ENCODE measurements around the gene ZYG11A. TPM values are rescaled to one million over a fixed set of nuclear protein-coding genes. Genes with fewer than 3 reads are reported as not detected.

Gene ZYG11A
- total RNA-seq, 4 donors from 2014 or later: not detected

- TF ChIP-seq, protein P1, sequence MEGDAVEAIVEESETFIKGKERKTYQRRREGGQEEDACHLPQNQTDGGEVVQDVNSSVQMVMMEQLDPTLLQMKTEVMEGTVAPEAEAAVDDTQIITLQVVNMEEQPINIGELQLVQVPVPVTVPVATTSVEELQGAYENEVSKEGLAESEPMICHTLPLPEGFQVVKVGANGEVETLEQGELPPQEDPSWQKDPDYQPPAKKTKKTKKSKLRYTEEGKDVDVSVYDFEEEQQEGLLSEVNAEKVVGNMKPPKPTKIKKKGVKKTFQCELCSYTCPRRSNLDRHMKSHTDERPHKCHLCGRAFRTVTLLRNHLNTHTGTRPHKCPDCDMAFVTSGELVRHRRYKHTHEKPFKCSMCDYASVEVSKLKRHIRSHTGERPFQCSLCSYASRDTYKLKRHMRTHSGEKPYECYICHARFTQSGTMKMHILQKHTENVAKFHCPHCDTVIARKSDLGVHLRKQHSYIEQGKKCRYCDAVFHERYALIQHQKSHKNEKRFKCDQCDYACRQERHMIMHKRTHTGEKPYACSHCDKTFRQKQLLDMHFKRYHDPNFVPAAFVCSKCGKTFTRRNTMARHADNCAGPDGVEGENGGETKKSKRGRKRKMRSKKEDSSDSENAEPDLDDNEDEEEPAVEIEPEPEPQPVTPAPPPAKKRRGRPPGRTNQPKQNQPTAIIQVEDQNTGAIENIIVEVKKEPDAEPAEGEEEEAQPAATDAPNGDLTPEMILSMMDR (IDR thresholded peaks at IDR 0.05 in 4 of 5, conservative IDR thresholded peaks at IDR 0.05 in 1 of 5): no peak
- no peak for TF ChIP-seq POLR2A (IDR thresholded peaks at IDR 0.05)
- Histone ChIP-seq H3K4me1 (no peaks in the 10 kb centered on the region), H3K27ac (no peak overlapping the region), H3K36me3 (no peaks in the 10 kb centered on the region), H3K27me3 (no peaks in the 10 kb centered on the region), H3K9me3 (no peaks in the 10 kb centered on the region), H3K4me3 (no peak overlapping the region)
- in situ Hi-C loops (cut with MboI; ENCODE audit: low sequenced_read_pairs in 4 of 4) (no loop called here), intact Hi-C loops (cut with DNase I; ENCODE audit: low total_unique reads) (no loop called here)
- ATAC-seq (no peak), DNase-seq (no peak)
These were observed 35.0 kb downstream of the ZYG11A start for GRCh38 chr1:52877554-52877953.

GRCh38 chr1:52880206-52880605 lies 37.6 kb downstream of the ZYG11A start:
- in situ Hi-C loops (cut with MboI; ENCODE audit: low sequenced_read_pairs in 4 of 4) (no loop called here), intact Hi-C loops (cut with DNase I; ENCODE audit: low total_unique reads) (no loop called here)
- H3K4me3 ChIP-seq: no peak overlapping the region
- no peaks in the 10 kb centered on the region for H3K36me3 ChIP-seq
- no peaks in the 10 kb centered on the region for H3K27me3 ChIP-seq
- TF ChIP-seq POLR2A (IDR thresholded peaks at IDR 0.05): no peak
- TF ChIP-seq, protein P1 (IDR thresholded peaks at IDR 0.05 in 4 of 5, conservative IDR thresholded peaks at IDR 0.05 in 1 of 5): no peak
- H3K27ac ChIP-seq: no peak overlapping the region
- no peak for DNase-seq
- no peaks in the 10 kb centered on the region for H3K9me3 ChIP-seq
- H3K4me1 ChIP-seq: no peaks in the 10 kb centered on the region
- no peak for ATAC-seq

DNA sequence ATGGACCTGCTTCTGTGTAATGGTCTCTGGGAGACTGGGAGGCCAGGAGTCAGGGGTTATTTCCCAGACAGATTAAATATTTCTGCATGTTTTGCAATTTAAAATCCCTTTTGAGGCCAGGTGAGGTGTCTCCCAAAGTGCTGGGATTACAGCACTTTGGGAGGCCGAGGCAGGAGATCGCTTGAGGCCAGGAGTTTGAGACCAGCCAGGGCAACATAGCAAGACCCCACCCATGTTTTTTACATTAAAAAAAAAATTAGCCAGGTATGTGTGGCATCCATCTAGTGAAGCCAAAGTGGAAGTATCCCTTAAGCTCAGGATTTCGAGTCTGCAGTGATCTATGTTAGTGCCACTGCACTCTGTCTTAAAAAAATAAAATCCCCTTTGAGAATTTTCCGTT lies 44.9 kb downstream of the ZYG11A start:
- Histone ChIP-seq H3K36me3 (no peaks in the 10 kb centered on the region), H3K4me1 (no peaks in the 10 kb centered on the region), H3K27ac (no peak overlapping the region), H3K4me3 (no peak overlapping the region), H3K27me3 (no peaks in the 10 kb centered on the region), H3K9me3 (no peaks in the 10 kb centered on the region)
- ATAC-seq (no peak), DNase-seq (no peak)
- in situ Hi-C loops (cut with MboI; ENCODE audit: low sequenced_read_pairs in 4 of 4): no loop called here
- TF ChIP-seq, protein P1 (IDR thresholded peaks at IDR 0.05 in 4 of 5, conservative IDR thresholded peaks at IDR 0.05 in 1 of 5): no peak
- TF ChIP-seq POLR2A (IDR thresholded peaks at IDR 0.05): no peak
- intact Hi-C loops (cut with DNase I; ENCODE audit: low total_unique reads): no loop called here

GRCh38 chr1:52892424-52893215 lies 50.1 kb downstream of the ZYG11A start:
- Histone ChIP-seq H3K36me3 (no peaks in the 10 kb centered on the region), H3K4me1 (no peaks in the 10 kb centered on the region), H3K9me3 (no peaks in the 10 kb centered on the region), H3K27ac (no peak overlapping the region), H3K4me3 (no peak overlapping the region), H3K27me3 (no peaks in the 10 kb centered on the region)
- TF ChIP-seq, protein P1 (IDR thresholded peaks at IDR 0.05 in 4 of 5, conservative IDR thresholded peaks at IDR 0.05 in 1 of 5): no peak
- no peak for TF ChIP-seq POLR2A (IDR thresholded peaks at IDR 0.05)
- intact Hi-C loops (cut with DNase I; ENCODE audit: low total_unique reads): no loop called here
- DNase-seq (no peak), ATAC-seq (no peak)
- in situ Hi-C loops (cut with MboI; ENCODE audit: low sequenced_read_pairs in 4 of 4): no loop called here
